Left lung (tissue), 10 donors: ENCODE data around the gene ASB10. TPM values are rescaled to one million over a fixed set of nuclear protein-coding genes. Genes with fewer than 3 reads are reported as not detected.

Experiments used
- ATAC-seq: fragments of 200-7000 bp; cut with Tn5 transposase; one replicate; pipeline ENCODE4 v1.9.1; 2020; ENCODE audit warnings: moderate library complexity
- DNase-seq, 4 donors: peaks; one replicate each; pipeline ENCODE4 v3.0.0-alpha.2; 2013 to 2020
- H3K27ac ChIP-seq, 2 donors: fragments of 200-600 bp; sonication (generic) in 1 of 2; one replicate each; pipeline versions ENCODE4 v1.5.0 to v1.8.0; 2020 to 2021
- H3K27me3 ChIP-seq, 2 donors: fragments of 200-600 bp; sonication (generic) in 1 of 2; one replicate each; pipeline versions ENCODE4 v1.5.0 to v1.8.0; 2020 to 2021
- H3K36me3 ChIP-seq, 2 donors: fragments of 200-600 bp; sonication (generic) in 1 of 2; one replicate each; pipeline versions ENCODE4 v1.5.0 to v1.8.0; 2020 to 2021
- H3K4me1 ChIP-seq, 2 donors: fragments of 200-600 bp; one replicate each; pipeline ENCODE4 v1.8.0; 2021
- H3K4me3 ChIP-seq, 2 donors: fragments of 200-600 bp; sonication (generic) in 1 of 2; one replicate each; pipeline versions ENCODE4 v1.5.0 to v1.8.0; 2020 to 2021; ENCODE audit warnings: mild to moderate bottlenecking in 1 of 2
- H3K9me3 ChIP-seq, 2 donors: fragments of 200-600 bp; sonication (generic) in 1 of 2; one replicate each; pipeline versions ENCODE4 v1.5.0 to v1.8.0; 2020 to 2021
- CTCF ChIP-seq, 2 donors: fragments of 200-600 bp; sonication (generic) in 1 of 2; IDR thresholded peaks; one replicate each; pipeline versions ENCODE4 v1.5.0 to v1.8.0; 2021; ENCODE audit warnings: antibody characterized with exemption in 2 of 2
- intact Hi-C, 2 donors: fragments of 100-400 bp; cut with DNase I; formaldehyde crosslinking; loops; one replicate each; pipeline versions ENCODE4 v1.11.2 to v1.14.2; 2022
- polyA plus RNA-seq, 6 donors: library from polyadenylated mRNA; unstranded; fragments of 120-200 nt; gene quantifications; one replicate each; pipeline ENCODE4 v1.2.1, GENCODE V29; 2013; ENCODE audit not compliant: insufficient read length in 6 of 6
- total RNA-seq, 2 donors: library from RNA; stranded (reverse); fragmentation: NEBNext Ultra II Directional; extraction: Animal tissue kit (Norgen Biotek cat#: 25700); gene quantifications; one replicate each; pipeline ENCODE4 v1.2.1, GENCODE V29; 2021
- donor health status: DM: no; HTN: yes; CAD: no.
- donor health status: DM: no; HTN: no; CAD: no.

Gene ASB10
- total and polyA plus RNA-seq, 8 donors = not detected

DNA sequence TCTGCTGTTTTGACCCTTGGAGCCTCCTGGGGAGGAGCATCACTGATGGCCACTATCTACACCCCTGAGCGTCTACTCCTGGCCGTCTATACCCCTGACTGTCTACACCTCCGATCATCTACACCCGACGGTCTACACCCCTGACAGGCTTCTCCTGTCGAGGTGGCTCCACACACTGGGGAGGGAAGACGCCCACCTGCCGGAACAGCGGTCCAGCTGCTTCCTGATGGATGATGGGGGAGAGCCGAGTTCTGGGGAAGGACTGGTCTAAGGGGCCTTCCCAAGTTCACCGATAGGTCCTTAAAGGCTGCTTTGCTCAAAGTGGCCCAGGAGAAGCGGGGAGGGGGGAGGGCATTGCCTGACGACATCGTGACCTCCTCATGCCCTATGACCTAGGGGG lies 58.9 kb downstream of the ASB10 start:
- ATAC-seq (no peak), DNase-seq (peak in 1 of 4 donors; percentile 39)
- H3K4me1 ChIP-seq = peaks cover 10 to 14% of the 10 kb centered on the region in 2 donors
- no peak overlapping the region for H3K4me3 ChIP-seq
- TF ChIP-seq CTCF (IDR thresholded peaks at IDR 0.05) = no peak
- no peaks in the 10 kb centered on the region for H3K27me3 ChIP-seq
- H3K9me3 ChIP-seq = no peaks in the 10 kb centered on the region
- H3K36me3 ChIP-seq = peaks cover 0 to 94% of the 10 kb centered on the region in 2 donors
- intact Hi-C loops = loop anchor here in 1 of 2 donors (5.0 kb wide), 1 partner anchor 44 kb away; no protein-coding TSS in a partner anchor
- no peak overlapping the region for H3K27ac ChIP-seq

- no peak for TF ChIP-seq CTCF (IDR thresholded peaks at IDR 0.05)
- Histone ChIP-seq H3K27me3 (no peaks in the 10 kb centered on the region), H3K27ac (no peak overlapping the region), H3K4me3 (no peak overlapping the region), H3K4me1 (peaks cover 10 to 14% of the 10 kb centered on the region in 2 donors), H3K36me3 (peaks cover 0 to 94% of the 10 kb centered on the region in 2 donors), H3K9me3 (no peaks in the 10 kb centered on the region)
- intact Hi-C loops = loop anchor here in 1 of 2 donors (5.0 kb wide), 1 partner anchor 46 kb away; no protein-coding TSS in a partner anchor
- peak in 1 of 4 donors; percentile 79 for DNase-seq
- ATAC-seq = peak; percentile 12
Observed at GRCh38 chr7:151126491-151127137, 60.4 kb downstream of the ASB10 start.

GRCh38 chr7:151125846-151126481 lies 61.1 kb downstream of the ASB10 start:
- Histone ChIP-seq H3K4me3 (peak overlapping the region; percentile 17 to 28), H3K27ac (no peak overlapping the region), H3K36me3 (peaks cover 0 to 94% of the 10 kb centered on the region in 2 donors), H3K27me3 (no peaks in the 10 kb centered on the region), H3K9me3 (no peaks in the 10 kb centered on the region), H3K4me1 (peaks cover 10 to 14% of the 10 kb centered on the region in 2 donors)
- DNase-seq = peak in 1 of 4 donors; percentile 78
- peak; percentile 4 for ATAC-seq
- intact Hi-C loops = loop anchor here in 1 of 2 donors (5.0 kb wide), 1 partner anchor 46 kb away; no protein-coding TSS in a partner anchor
- TF ChIP-seq CTCF (IDR thresholded peaks at IDR 0.05) = no peak

Other genes starting within 250 kb of the ASB10 start
- gene KCNH2, start 208.9 kb downstream of the ASB10 start, total RNA-seq = 1 to 10 TPM in 1 of 2 donors, under 1 TPM in 1; 0.82 to 1.3 TPM
- 1 to 10 TPM; 2.8 to 5.3 (median 4.3) TPM for gene KCNH2, start 208.9 kb downstream of the ASB10 start, polyA plus RNA-seq
- 10 to 100 TPM; 12.1 to 21.8 TPM for gene NOS3, start 196.2 kb downstream of the ASB10 start, total RNA-seq
- 10 to 100 TPM in 2 of 6 donors, 1 to 10 TPM in 4; 7.5 to 11.3 (median 9.7) TPM for gene NOS3, start 196.2 kb downstream of the ASB10 start, polyA plus RNA-seq
- gene ATG9B, start 162.8 kb downstream of the ASB10 start, total RNA-seq = under 1 TPM; 0.68 to 0.70 TPM
- 1 to 10 TPM; 3.4 to 7.1 (median 3.8) TPM for gene ATG9B, start 162.8 kb downstream of the ASB10 start, polyA plus RNA-seq
- 10 to 100 TPM; 47.5 to 52.1 TPM for gene ABCB8, start 158.8 kb downstream of the ASB10 start, total RNA-seq
- 10 to 100 TPM; 20.5 to 32.8 (median 22.4) TPM for gene ABCB8, start 158.8 kb downstream of the ASB10 start, polyA plus RNA-seq
- 1 to 10 TPM; 2.7 to 3.5 TPM for gene ASIC3, start 138.7 kb downstream of the ASB10 start, total RNA-seq
- 1 to 10 TPM; 2.3 to 6.0 (median 3.4) TPM for gene ASIC3, start 138.7 kb downstream of the ASB10 start, polyA plus RNA-seq
- gene CDK5, start 129.4 kb downstream of the ASB10 start, total RNA-seq = 10 to 100 TPM; 15.6 to 17.1 TPM
- gene CDK5, start 129.4 kb downstream of the ASB10 start, polyA plus RNA-seq = 10 to 100 TPM; 13.8 to 15.7 (median 14.3) TPM
- 100 to 1,000 TPM; 191 to 205 TPM for gene SLC4A2, start 127.7 kb downstream of the ASB10 start, total RNA-seq
- gene SLC4A2, start 127.7 kb downstream of the ASB10 start, polyA plus RNA-seq = 100 to 1,000 TPM in 3 of 6 donors, 10 to 100 TPM in 3; 81.7 to 134 (median 100) TPM
- gene FASTK, start 106.4 kb downstream of the ASB10 start, total RNA-seq = 10 to 100 TPM; 63.5 to 65.7 TPM
- 10 to 100 TPM; 38.2 to 60.7 (median 48.3) TPM for gene FASTK, start 106.4 kb downstream of the ASB10 start, polyA plus RNA-seq
- gene TMUB1, start 103.8 kb downstream of the ASB10 start, total RNA-seq = 10 to 100 TPM; 39.6 to 49.1 TPM
- 10 to 100 TPM; 21.2 to 30.9 (median 23.0) TPM for gene TMUB1, start 103.8 kb downstream of the ASB10 start, polyA plus RNA-seq
- gene AGAP3, start 100.8 kb downstream of the ASB10 start, total RNA-seq = 100 to 1,000 TPM; 161 to 167 TPM
- 100 to 1,000 TPM in 2 of 6 donors, 10 to 100 TPM in 4; 83.3 to 103 (median 98.7) TPM for gene AGAP3, start 100.8 kb downstream of the ASB10 start, polyA plus RNA-seq
- gene GBX1, start 19.6 kb downstream of the ASB10 start, total RNA-seq = not detected
- under 1 TPM in 3 of 6 donors, not detected in 3; 0.24 to 0.42 (median 0.28) TPM for gene GBX1, start 19.6 kb downstream of the ASB10 start, polyA plus RNA-seq
- not detected for gene H2BK1, start 23.2 kb upstream of the ASB10 start, total RNA-seq
- gene H2BK1, start 23.2 kb upstream of the ASB10 start, polyA plus RNA-seq = not detected
- gene ABCF2, start 40.0 kb upstream of the ASB10 start, total RNA-seq = 10 to 100 TPM; 27.1 to 40.6 TPM
- 10 to 100 TPM; 20.3 to 31.6 (median 24.1) TPM for gene ABCF2, start 40.0 kb upstream of the ASB10 start, polyA plus RNA-seq
- 10 to 100 TPM; 44.0 to 53.8 TPM for gene CHPF2, start 45.2 kb upstream of the ASB10 start, total RNA-seq
- 10 to 100 TPM; 18.1 to 30.9 (median 21.5) TPM for gene CHPF2, start 45.2 kb upstream of the ASB10 start, polyA plus RNA-seq
- gene SMARCD3, start 61.4 kb upstream of the ASB10 start, total RNA-seq = 10 to 100 TPM; 45.5 to 49.4 TPM
- gene SMARCD3, start 61.4 kb upstream of the ASB10 start, polyA plus RNA-seq = 100 to 1,000 TPM in 4 of 6 donors, 10 to 100 TPM in 2; 86.2 to 130 (median 107) TPM
- 10 to 100 TPM; 40.9 to 42.4 TPM for gene NUB1, start 154.6 kb upstream of the ASB10 start, total RNA-seq
- 10 to 100 TPM; 68.3 to 81.8 (median 73.8) TPM for gene NUB1, start 154.6 kb upstream of the ASB10 start, polyA plus RNA-seq
- gene WDR86, start 222.8 kb upstream of the ASB10 start, total RNA-seq = 1 to 10 TPM in 1 of 2 donors, under 1 TPM in 1; 0.85 to 1.1 TPM
- gene WDR86, start 222.8 kb upstream of the ASB10 start, polyA plus RNA-seq = 10 to 100 TPM; 16.5 to 24.1 (median 21.8) TPM